ENCODE data around the gene SH3BP4. TPM values are rescaled to one million over a fixed set of nuclear protein-coding genes. Genes with fewer than 3 reads are reported as not detected.

The SH3BP4 gene
- total and polyA plus RNA-seq, 2 of the 8 experiments (the other 6 are each of a cell fraction or from before 2014, with no cell fraction given): 28.3 to 35.4 TPM

DNA sequence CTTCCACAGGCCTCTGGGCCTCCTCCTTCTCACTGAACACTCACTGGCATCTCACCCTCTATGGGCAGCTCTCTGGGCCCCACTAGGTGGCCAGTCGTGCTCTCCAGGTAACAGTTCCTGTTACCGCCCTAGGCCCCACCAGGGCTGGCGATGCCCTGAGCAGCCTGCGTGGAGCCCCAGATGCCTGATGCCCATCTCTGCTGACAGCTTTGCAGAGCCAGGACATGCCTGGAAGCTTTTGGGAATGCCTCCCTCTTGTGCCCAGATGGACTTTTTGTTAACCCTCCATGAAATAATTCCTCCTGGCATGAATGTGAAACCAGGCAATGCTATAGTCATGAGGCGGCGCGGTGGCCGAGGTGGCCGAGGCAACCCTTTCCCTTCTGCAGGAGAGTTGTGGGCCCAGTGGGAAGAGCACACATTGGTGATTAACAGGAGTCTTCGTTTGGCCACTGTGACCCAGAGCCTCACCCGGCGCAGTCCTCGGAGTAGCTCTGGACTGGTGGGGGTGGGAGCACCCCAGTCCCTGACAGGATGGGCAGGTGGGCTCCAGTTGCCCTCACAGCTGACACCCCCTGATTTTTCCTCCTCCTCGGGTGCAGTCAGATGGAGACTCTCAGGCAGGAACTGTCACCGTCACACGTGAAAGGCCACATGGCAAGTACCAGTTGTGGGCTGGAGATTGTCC lies 80.0 kb downstream of the SH3BP4 start:
- Histone ChIP-seq H3K79me1 (ENCODE audit: low read depth, low read length) (peaks cover 26% of the 10 kb centered on the region), H4K5ac (ENCODE audit: insufficient read length, low read depth, low read length) (no peak overlapping the region), H3K4me1 (replicated peaks in 1 of 4; ENCODE audit: control insufficient read depth in 3 of 4, insufficient read depth in 4 of 4, low read length in 3 of 4) (peaks cover 0 to 2% (median under 1%) of the 10 kb centered on the region in 4 experiments; a peak in 4 of 7 replicates), H3K23me2 (ENCODE audit: low read depth, low read length) (no peaks in the 10 kb centered on the region), H4K91ac (replicated peaks; ENCODE audit: insufficient read length, low read length) (no peak overlapping the region), H3K4ac (replicated peaks; ENCODE audit: insufficient read length, low read depth, low read length) (no peak overlapping the region), H3K9ac (replicated peaks in 1 of 4; ENCODE audit: extremely low read depth in 1 of 4, low read depth in 3 of 4, low read length in 3 of 4) (no peak overlapping the region), H2AK5ac (ENCODE audit: low read depth, low read length) (no peak overlapping the region), H3K36me3 (ENCODE audit: control insufficient read depth in 2 of 4, insufficient read depth in 4 of 4, low read length in 3 of 4) (peaks cover 0 to 20% (median 2%) of the 10 kb centered on the region in 4 experiments; a peak in 4 of 8 replicates), H3K79me2 (ENCODE audit: control insufficient read depth in 1 of 2, insufficient read depth in 2 of 2, low read length in 2 of 2) (peaks cover 0 to 67% of the 10 kb centered on the region in 2 experiments; a peak in 2 of 4 replicates), H2BK20ac (ENCODE audit: low read length) (no peak overlapping the region), H4K20me1 (replicated peaks in 1 of 2; ENCODE audit: control insufficient read depth in 1 of 2, insufficient read depth in 2 of 2, low read length in 2 of 2) (peaks cover 7 to 20% of the 10 kb centered on the region in 2 experiments), H4K8ac (ENCODE audit: extremely low read depth, insufficient read depth, low read length) (no peak overlapping the region), H2BK120ac (replicated peaks; ENCODE audit: low read depth, low read length) (no peak overlapping the region), H3K23ac (ENCODE audit: insufficient read length) (no peak overlapping the region), H3K4me3 (ENCODE audit: extremely low read depth in 1 of 4, insufficient read depth in 2 of 4, low read depth in 3 of 4, low read length in 4 of 4) (no peak overlapping the region), H3K27me3 (replicated peaks in 1 of 4; ENCODE audit: control insufficient read depth in 3 of 4, extremely low read depth in 1 of 4, insufficient read depth in 3 of 4, low read length in 3 of 4) (no peaks in the 10 kb centered on the region), H3K4me2 (ENCODE audit: insufficient read depth in 1 of 2, low read depth in 2 of 2, low read length in 2 of 2) (no peak overlapping the region), H2BK15ac (ENCODE audit: low read length) (no peak overlapping the region), H3K9me3 (ENCODE audit: insufficient read depth in 2 of 2, low read depth in 1 of 2, low read length in 1 of 2) (no peaks in the 10 kb centered on the region), H2AFZ (ENCODE audit: low read length) (no peak overlapping the region), H3K56ac (replicated peaks; ENCODE audit: insufficient read length, low read depth, low read length) (no peak overlapping the region), H3K27ac (ENCODE audit: low read depth, low read length) (no peak overlapping the region), H3K14ac (ENCODE audit: insufficient read length) (no peak overlapping the region), H2BK12ac (ENCODE audit: low read depth, low read length) (no peak overlapping the region), H3K18ac (ENCODE audit: extremely low read depth, low read length) (no peak overlapping the region), H2BK5ac (ENCODE audit: low read depth, low read length) (no peak overlapping the region)
- POLR2A ChIA-PET (ENCODE audit: partially characterized antibody): no interaction called here
- no peak for TF ChIP-seq RBBP5 (IDR thresholded peaks at IDR 0.05; ENCODE audit: borderline replicate concordance, low read depth, low read length)
- TF ChIP-seq TBP (IDR thresholded peaks at IDR 0.05; ENCODE audit: low read depth, low read length): no peak
- no peak for TF ChIP-seq TCF12 (IDR thresholded peaks at IDR 0.05; ENCODE audit: low read depth, low read length)
- TF ChIP-seq SIN3A (conservative IDR thresholded peaks at IDR 0.05 in 1 of 2, IDR thresholded peaks at IDR 0.05 in 1 of 2; ENCODE audit: low read depth in 1 of 2, low read length in 2 of 2): no peak
- TF ChIP-seq GABPA (IDR thresholded peaks at IDR 0.05; ENCODE audit: borderline replicate concordance, insufficient read depth, low read length): no peak
- TF ChIP-seq CTBP2 (IDR thresholded peaks at IDR 0.05; ENCODE audit: borderline replicate concordance, insufficient read depth, insufficient read length, low read length): no peak
- no peak for TF ChIP-seq JUND (IDR thresholded peaks at IDR 0.05; ENCODE audit: low read length)
- FAIRE-seq (no peak), DNase-seq (ENCODE audit: low read depth in 1 of 2, low spot score in 2 of 2) (no peak)
- WGBS, 2 experiments (ENCODE audit: extremely low coverage in 1 of 2, insufficient coverage in 1 of 2, insufficient read length in 1 of 2, insufficient replicate concordance in 2 of 2, low coverage in 1 of 2, low lambda C conversion rate in 2 of 2, missing lambda C conversion rate in 1 of 2): 92% methylated on average over 16 of the region's 16 CpGs; no CpG with 5 or more reads in 1 of the 2 experiments
- CTCF ChIA-PET (ENCODE audit: partially characterized antibody): interaction anchor here (1.0 to 1.2 kb wide), 2 partner anchors 16 to 21 kb away, joined by 3 read pairs; no protein-coding TSS in a partner anchor
